GM18907 (cell line): ENCODE results near the gene KCNK15.

Experiments
- ATAC-seq: cut with Tn5 transposase; IDR thresholded peaks from one replicate; pipeline ENCODE4 v1.9.1; 2021; ENCODE audit warnings: mild to moderate bottlenecking, moderate library complexity; ENCODE audit not compliant: unreplicated experiment

Gene KCNK15

GRCh38 chr20:44714701-44715498, 30.8 kb upstream of the KCNK15 start, which contains the start of gene CCN5:
Gene CCN5 (plus strand): TSS chr20:44715369. CDS start chr20:44715391, 22 bp downstream.
- no peak for ATAC-seq

GRCh38 chr20:44715499-44716308, 30.0 kb upstream of the KCNK15 start:
- ATAC-seq = no peak

GRCh38 chr20:44716309-44717106, 29.2 kb upstream of the KCNK15 start:
- ATAC-seq = no peak

GRCh38 chr20:44717986-44718385, 27.7 kb upstream of the KCNK15 start:
- ATAC-seq = no peak

- no peak for ATAC-seq
Observed at GRCh38 chr20:44719841-44720240, 25.8 kb upstream of the KCNK15 start.

- no peak for ATAC-seq
Observed at GRCh38 chr20:44720621-44720996, 25.1 kb upstream of the KCNK15 start.

- ATAC-seq = no peak
Observed at GRCh38 chr20:44720997-44721784, 24.5 kb upstream of the KCNK15 start.

- ATAC-seq = no peak
Observed at GRCh38 chr20:44721785-44722054, 23.9 kb upstream of the KCNK15 start.

- no peak for ATAC-seq
Observed at GRCh38 chr20:44722990-44723389, 22.7 kb upstream of the KCNK15 start.

- no peak for ATAC-seq
Observed at GRCh38 chr20:44723391-44723790, 22.3 kb upstream of the KCNK15 start.

GRCh38 chr20:44723798-44724362, 21.8 kb upstream of the KCNK15 start:
- ATAC-seq = no peak

GRCh38 chr20:44724423-44725091, 21.1 kb upstream of the KCNK15 start:
- no peak for ATAC-seq

- no peak for ATAC-seq
Observed at GRCh38 chr20:44725837-44726236, 19.8 kb upstream of the KCNK15 start.

- no peak for ATAC-seq
Observed at GRCh38 chr20:44727039-44727438, 18.6 kb upstream of the KCNK15 start.

GRCh38 chr20:44727651-44728050, 18.0 kb upstream of the KCNK15 start:
- ATAC-seq = no peak

- ATAC-seq = no peak
Observed at GRCh38 chr20:44728801-44729443, 16.7 kb upstream of the KCNK15 start.

GRCh38 chr20:44730441-44730840, 15.2 kb upstream of the KCNK15 start:
- no peak for ATAC-seq

GRCh38 chr20:44731657-44732056, 14.0 kb upstream of the KCNK15 start:
- ATAC-seq = no peak

GRCh38 chr20:44732327-44732726, 13.3 kb upstream of the KCNK15 start:
- ATAC-seq = no peak
